HG03439 (cell line): ENCODE data around the gene KLB.
"Not testable (repeated sequence)": the region's sequence is repeated elsewhere in the genome, so short reads cannot be mapped to it uniquely, and the experiment has no call there.

Experiments
- ATAC-seq: cut with Tn5 transposase; IDR thresholded peaks from one replicate; pipeline ENCODE4 v1.9.1; 2021; ENCODE audit warnings: mild to moderate bottlenecking, moderate library complexity; ENCODE audit not compliant: unreplicated experiment

KLB gene

GRCh38 chr4:39425297-39425696, 18.6 kb downstream of the KLB start:
- not testable (repeated sequence) for ATAC-seq

GRCh38 chr4:39426728-39427127, 20.0 kb downstream of the KLB start:
- no peak for ATAC-seq

- ATAC-seq: no peak
Measured at GRCh38 chr4:39427520-39428114, 20.9 kb downstream of the KLB start.

- ATAC-seq: no peak
Measured at GRCh38 chr4:39429476-39430334, 23.0 kb downstream of the KLB start.

- ATAC-seq: no peak
Measured at GRCh38 chr4:39433878-39434492, 27.3 kb downstream of the KLB start.

- ATAC-seq: no peak
Measured at GRCh38 chr4:39435659-39436563, 29.2 kb downstream of the KLB start.

GRCh38 chr4:39441593-39441992, 34.9 kb downstream of the KLB start:
- no peak for ATAC-seq

- ATAC-seq: no peak
Measured at GRCh38 chr4:39442998-39443397, 36.3 kb downstream of the KLB start.

- ATAC-seq: no peak
Measured at GRCh38 chr4:39446483-39446841, 39.7 kb downstream of the KLB start.

- peak; percentile 72 for ATAC-seq
Measured at GRCh38 chr4:39446842-39447573, 40.3 kb downstream of the KLB start.

GRCh38 chr4:39450618-39451017, 43.9 kb downstream of the KLB start:
- no peak for ATAC-seq

GRCh38 chr4:39451423-39452023, 44.8 kb downstream of the KLB start:
- ATAC-seq: no peak

GRCh38 chr4:39452153-39452859, 45.6 kb downstream of the KLB start:
- ATAC-seq: no peak

- no peak for ATAC-seq
Measured at GRCh38 chr4:39452860-39453587, 46.3 kb downstream of the KLB start.

- ATAC-seq: no peak
Measured at GRCh38 chr4:39453738-39454137, 47.0 kb downstream of the KLB start.

GRCh38 chr4:39455486-39455885, 48.8 kb downstream of the KLB start:
- ATAC-seq: no peak

GRCh38 chr4:39456946-39457763, 50.4 kb downstream of the KLB start:
- ATAC-seq: no peak

- not testable (repeated sequence) for ATAC-seq
Measured at GRCh38 chr4:39458161-39458504, 51.4 kb downstream of the KLB start.
